ENCODE data around the gene SP8.

DNA sequence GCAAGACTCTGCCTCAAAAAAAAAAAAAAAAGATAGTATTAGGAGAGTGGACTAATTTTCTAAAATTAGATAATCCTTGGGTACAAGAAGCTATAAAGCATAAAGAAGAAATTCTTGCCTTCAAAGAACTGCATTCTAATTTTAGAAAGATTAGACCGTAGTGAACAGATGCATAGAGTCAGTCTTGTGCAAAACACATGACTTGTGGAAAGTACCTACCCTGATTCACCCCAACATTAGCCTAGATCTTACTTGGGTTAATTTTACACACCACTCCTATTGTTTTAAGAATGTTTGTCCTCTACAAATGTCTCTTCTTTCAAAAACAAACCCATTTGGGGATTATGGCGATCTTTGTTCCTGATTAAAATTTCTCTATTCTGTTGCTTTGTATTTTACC is 38.9 kb upstream of the SP8 start:
- TF ChIP-seq, protein P1, sequence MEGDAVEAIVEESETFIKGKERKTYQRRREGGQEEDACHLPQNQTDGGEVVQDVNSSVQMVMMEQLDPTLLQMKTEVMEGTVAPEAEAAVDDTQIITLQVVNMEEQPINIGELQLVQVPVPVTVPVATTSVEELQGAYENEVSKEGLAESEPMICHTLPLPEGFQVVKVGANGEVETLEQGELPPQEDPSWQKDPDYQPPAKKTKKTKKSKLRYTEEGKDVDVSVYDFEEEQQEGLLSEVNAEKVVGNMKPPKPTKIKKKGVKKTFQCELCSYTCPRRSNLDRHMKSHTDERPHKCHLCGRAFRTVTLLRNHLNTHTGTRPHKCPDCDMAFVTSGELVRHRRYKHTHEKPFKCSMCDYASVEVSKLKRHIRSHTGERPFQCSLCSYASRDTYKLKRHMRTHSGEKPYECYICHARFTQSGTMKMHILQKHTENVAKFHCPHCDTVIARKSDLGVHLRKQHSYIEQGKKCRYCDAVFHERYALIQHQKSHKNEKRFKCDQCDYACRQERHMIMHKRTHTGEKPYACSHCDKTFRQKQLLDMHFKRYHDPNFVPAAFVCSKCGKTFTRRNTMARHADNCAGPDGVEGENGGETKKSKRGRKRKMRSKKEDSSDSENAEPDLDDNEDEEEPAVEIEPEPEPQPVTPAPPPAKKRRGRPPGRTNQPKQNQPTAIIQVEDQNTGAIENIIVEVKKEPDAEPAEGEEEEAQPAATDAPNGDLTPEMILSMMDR (IDR thresholded peaks at IDR 0.05) = no peak
- TF ChIP-seq, protein P2, sequence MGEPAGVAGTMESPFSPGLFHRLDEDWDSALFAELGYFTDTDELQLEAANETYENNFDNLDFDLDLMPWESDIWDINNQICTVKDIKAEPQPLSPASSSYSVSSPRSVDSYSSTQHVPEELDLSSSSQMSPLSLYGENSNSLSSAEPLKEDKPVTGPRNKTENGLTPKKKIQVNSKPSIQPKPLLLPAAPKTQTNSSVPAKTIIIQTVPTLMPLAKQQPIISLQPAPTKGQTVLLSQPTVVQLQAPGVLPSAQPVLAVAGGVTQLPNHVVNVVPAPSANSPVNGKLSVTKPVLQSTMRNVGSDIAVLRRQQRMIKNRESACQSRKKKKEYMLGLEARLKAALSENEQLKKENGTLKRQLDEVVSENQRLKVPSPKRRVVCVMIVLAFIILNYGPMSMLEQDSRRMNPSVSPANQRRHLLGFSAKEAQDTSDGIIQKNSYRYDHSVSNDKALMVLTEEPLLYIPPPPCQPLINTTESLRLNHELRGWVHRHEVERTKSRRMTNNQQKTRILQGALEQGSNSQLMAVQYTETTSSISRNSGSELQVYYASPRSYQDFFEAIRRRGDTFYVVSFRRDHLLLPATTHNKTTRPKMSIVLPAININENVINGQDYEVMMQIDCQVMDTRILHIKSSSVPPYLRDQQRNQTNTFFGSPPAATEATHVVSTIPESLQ (CRISPR knock-in tag; IDR thresholded peaks at IDR 0.05) = no peak
- TF ChIP-seq, protein P3, sequence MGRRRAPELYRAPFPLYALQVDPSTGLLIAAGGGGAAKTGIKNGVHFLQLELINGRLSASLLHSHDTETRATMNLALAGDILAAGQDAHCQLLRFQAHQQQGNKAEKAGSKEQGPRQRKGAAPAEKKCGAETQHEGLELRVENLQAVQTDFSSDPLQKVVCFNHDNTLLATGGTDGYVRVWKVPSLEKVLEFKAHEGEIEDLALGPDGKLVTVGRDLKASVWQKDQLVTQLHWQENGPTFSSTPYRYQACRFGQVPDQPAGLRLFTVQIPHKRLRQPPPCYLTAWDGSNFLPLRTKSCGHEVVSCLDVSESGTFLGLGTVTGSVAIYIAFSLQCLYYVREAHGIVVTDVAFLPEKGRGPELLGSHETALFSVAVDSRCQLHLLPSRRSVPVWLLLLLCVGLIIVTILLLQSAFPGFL (CRISPR knock-in tag; IDR thresholded peaks at IDR 0.05; ENCODE audit: borderline replicate concordance) = no peak
- TF ChIP-seq TEAD4 (CRISPR knock-in tag; IDR thresholded peaks at IDR 0.05) = no peak
- TF ChIP-seq CBFB (CRISPR knock-in tag; IDR thresholded peaks at IDR 0.05; ENCODE audit: low read depth) = no peak
- TF ChIP-seq CREM (CRISPR knock-in tag; IDR thresholded peaks at IDR 0.05) = no peak
- TF ChIP-seq, protein P4, sequence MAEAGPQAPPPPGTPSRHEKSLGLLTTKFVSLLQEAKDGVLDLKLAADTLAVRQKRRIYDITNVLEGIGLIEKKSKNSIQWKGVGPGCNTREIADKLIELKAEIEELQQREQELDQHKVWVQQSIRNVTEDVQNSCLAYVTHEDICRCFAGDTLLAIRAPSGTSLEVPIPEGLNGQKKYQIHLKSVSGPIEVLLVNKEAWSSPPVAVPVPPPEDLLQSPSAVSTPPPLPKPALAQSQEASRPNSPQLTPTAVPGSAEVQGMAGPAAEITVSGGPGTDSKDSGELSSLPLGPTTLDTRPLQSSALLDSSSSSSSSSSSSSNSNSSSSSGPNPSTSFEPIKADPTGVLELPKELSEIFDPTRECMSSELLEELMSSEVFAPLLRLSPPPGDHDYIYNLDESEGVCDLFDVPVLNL (CRISPR knock-in tag; IDR thresholded peaks at IDR 0.05; ENCODE audit: borderline replicate concordance, low read depth) = no peak

All from WTC11 (cell line).